HEK293 (cell line): ENCODE data around the gene HOXB8.

Experiments
- BCL11A ChIP-seq: fragments of 450-650 bp; formaldehyde crosslinking; IDR thresholded peaks from 2 replicates; pipeline ENCODE4 v1.5.1; 2016; ENCODE audit warnings: low read depth, missing biosample characterization, missing genetic modification characterization
- GLI4 ChIP-seq: fragments of 450-650 bp; formaldehyde crosslinking; IDR thresholded peaks from 2 replicates; pipeline ENCODE4 v1.5.1; 2016; ENCODE audit warnings: missing biosample characterization, missing genetic modification characterization
- MEIS1 ChIP-seq: sonication (generic); formaldehyde crosslinking; IDR thresholded peaks from 2 replicates; pipeline ENCODE4 v1.8.1; 2022; ENCODE audit warnings: missing genetic modification reagents, mild to moderate bottlenecking, borderline replicate concordance
- OVOL3 ChIP-seq: fragments of 450-650 bp; formaldehyde crosslinking; IDR thresholded peaks from 2 replicates; pipeline ENCODE4 v1.5.1; 2016; ENCODE audit warnings: missing biosample characterization, missing genetic modification characterization
- ZBTB11 ChIP-seq: fragments of 450-650 bp; formaldehyde crosslinking; conservative IDR thresholded peaks from 2 replicates; pipeline ENCODE4 v1.5.1; 2016; ENCODE audit warnings: low read depth, missing biosample characterization, missing genetic modification characterization
- ZEB2 ChIP-seq: fragments of 450-650 bp; formaldehyde crosslinking; IDR thresholded peaks from 2 replicates; pipeline ENCODE4 v1.5.1; 2016; ENCODE audit warnings: missing biosample characterization, missing genetic modification characterization
- ZFP3 ChIP-seq: fragments of 450-650 bp; formaldehyde crosslinking; IDR thresholded peaks from 2 replicates; pipeline ENCODE4 v1.5.1; 2016; ENCODE audit warnings: low read depth, missing biosample characterization, missing genetic modification characterization
- ZNF174 ChIP-seq: fragments of 450-650 bp; formaldehyde crosslinking; IDR thresholded peaks from 2 replicates; pipeline ENCODE4 v1.5.0; 2017; ENCODE audit warnings: missing biosample characterization, mild to moderate bottlenecking, missing genetic modification characterization
- ZNF24 ChIP-seq: fragments of 450-650 bp; formaldehyde crosslinking; IDR thresholded peaks from 2 replicates; pipeline ENCODE4 v1.5.1; 2016; ENCODE audit warnings: missing biosample characterization, missing genetic modification characterization
- ZNF426 ChIP-seq: fragments of 450-650 bp; formaldehyde crosslinking; IDR thresholded peaks from 2 replicates; pipeline ENCODE4 v1.5.1; 2017; ENCODE audit warnings: missing biosample characterization, missing genetic modification characterization, mild to moderate bottlenecking, inconsistent platforms, moderate library complexity
- ZNF518A ChIP-seq: fragments of 450-650 bp; formaldehyde crosslinking; conservative IDR thresholded peaks from 2 replicates; pipeline ENCODE4 v1.5.1; 2016; ENCODE audit warnings: low read depth, missing biosample characterization, missing genetic modification characterization
- ZNF530 ChIP-seq: fragments of 450-650 bp; formaldehyde crosslinking; IDR thresholded peaks from 2 replicates; pipeline ENCODE4 v1.5.1; 2016; ENCODE audit warnings: low read depth, missing biosample characterization, missing genetic modification characterization
- ZNF561 ChIP-seq: fragments of 450-650 bp; IDR thresholded peaks from 2 replicates; pipeline ENCODE4 v1.5.1; 2018; ENCODE audit warnings: missing biosample characterization, missing genetic modification characterization, borderline replicate concordance
- ZNF626 ChIP-seq: fragments of 450-650 bp; sonication (Bioruptor Pico); formaldehyde crosslinking; IDR thresholded peaks from 2 replicates; pipeline ENCODE4 v1.5.1; 2018; ENCODE audit warnings: missing biosample characterization, missing genetic modification characterization, inconsistent platforms
- ZNF629 ChIP-seq: fragments of 450-650 bp; formaldehyde crosslinking; IDR thresholded peaks from 2 replicates; pipeline ENCODE4 v1.5.1; 2017; ENCODE audit warnings: missing biosample characterization, missing genetic modification characterization
- ZNF639 ChIP-seq: fragments of 450-650 bp; formaldehyde crosslinking; IDR thresholded peaks from 2 replicates; pipeline ENCODE4 v1.5.1; 2016; ENCODE audit warnings: missing biosample characterization, missing genetic modification characterization
- ZNF776 ChIP-seq: fragments of 450-650 bp; formaldehyde crosslinking; IDR thresholded peaks from 2 replicates; pipeline ENCODE4 v1.5.0; 2017; ENCODE audit warnings: missing biosample characterization, missing genetic modification characterization, borderline replicate concordance
- TF ChIP-seq, protein P1 (sequence below): fragments of 450-650 bp; IDR thresholded peaks from 2 replicates; pipeline ENCODE4 v1.5.1; 2018; ENCODE audit warnings: missing biosample characterization, mild to moderate bottlenecking, missing genetic modification characterization
- TF ChIP-seq, protein P2 (sequence below): fragments of 450-650 bp; formaldehyde crosslinking; IDR thresholded peaks from 2 replicates; pipeline ENCODE4 v1.5.1; 2016; ENCODE audit warnings: missing biosample characterization, missing genetic modification characterization
- TF ChIP-seq, protein P3 (sequence below): fragments of 450-650 bp; formaldehyde crosslinking; IDR thresholded peaks from 2 replicates; pipeline ENCODE4 v1.5.1; 2017; ENCODE audit warnings: missing biosample characterization, missing genetic modification characterization

Gene HOXB8

GRCh38 chr17:48646183-48647102 lies 31.4 kb upstream of the HOXB8 start (continued):
- TF ChIP-seq ZNF518A, result no peak
- TF ChIP-seq ZNF24, result 0 out of 2 replicates have a peak, but pooled peaks have one; percentile 14
- TF ChIP-seq, protein P1, sequence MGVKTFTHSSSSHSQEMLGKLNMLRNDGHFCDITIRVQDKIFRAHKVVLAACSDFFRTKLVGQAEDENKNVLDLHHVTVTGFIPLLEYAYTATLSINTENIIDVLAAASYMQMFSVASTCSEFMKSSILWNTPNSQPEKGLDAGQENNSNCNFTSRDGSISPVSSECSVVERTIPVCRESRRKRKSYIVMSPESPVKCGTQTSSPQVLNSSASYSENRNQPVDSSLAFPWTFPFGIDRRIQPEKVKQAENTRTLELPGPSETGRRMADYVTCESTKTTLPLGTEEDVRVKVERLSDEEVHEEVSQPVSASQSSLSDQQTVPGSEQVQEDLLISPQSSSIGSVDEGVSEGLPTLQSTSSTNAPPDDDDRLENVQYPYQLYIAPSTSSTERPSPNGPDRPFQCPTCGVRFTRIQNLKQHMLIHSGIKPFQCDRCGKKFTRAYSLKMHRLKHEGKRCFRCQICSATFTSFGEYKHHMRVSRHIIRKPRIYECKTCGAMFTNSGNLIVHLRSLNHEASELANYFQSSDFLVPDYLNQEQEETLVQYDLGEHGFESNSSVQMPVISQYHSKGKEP (tag by site-specific recombination), result no peak
- TF ChIP-seq ZNF174, result no peak
- TF ChIP-seq ZBTB11 (tag by site-specific recombination), result peak; percentile 50; the same call in 1 of the 2 replicates
- TF ChIP-seq, protein P2, sequence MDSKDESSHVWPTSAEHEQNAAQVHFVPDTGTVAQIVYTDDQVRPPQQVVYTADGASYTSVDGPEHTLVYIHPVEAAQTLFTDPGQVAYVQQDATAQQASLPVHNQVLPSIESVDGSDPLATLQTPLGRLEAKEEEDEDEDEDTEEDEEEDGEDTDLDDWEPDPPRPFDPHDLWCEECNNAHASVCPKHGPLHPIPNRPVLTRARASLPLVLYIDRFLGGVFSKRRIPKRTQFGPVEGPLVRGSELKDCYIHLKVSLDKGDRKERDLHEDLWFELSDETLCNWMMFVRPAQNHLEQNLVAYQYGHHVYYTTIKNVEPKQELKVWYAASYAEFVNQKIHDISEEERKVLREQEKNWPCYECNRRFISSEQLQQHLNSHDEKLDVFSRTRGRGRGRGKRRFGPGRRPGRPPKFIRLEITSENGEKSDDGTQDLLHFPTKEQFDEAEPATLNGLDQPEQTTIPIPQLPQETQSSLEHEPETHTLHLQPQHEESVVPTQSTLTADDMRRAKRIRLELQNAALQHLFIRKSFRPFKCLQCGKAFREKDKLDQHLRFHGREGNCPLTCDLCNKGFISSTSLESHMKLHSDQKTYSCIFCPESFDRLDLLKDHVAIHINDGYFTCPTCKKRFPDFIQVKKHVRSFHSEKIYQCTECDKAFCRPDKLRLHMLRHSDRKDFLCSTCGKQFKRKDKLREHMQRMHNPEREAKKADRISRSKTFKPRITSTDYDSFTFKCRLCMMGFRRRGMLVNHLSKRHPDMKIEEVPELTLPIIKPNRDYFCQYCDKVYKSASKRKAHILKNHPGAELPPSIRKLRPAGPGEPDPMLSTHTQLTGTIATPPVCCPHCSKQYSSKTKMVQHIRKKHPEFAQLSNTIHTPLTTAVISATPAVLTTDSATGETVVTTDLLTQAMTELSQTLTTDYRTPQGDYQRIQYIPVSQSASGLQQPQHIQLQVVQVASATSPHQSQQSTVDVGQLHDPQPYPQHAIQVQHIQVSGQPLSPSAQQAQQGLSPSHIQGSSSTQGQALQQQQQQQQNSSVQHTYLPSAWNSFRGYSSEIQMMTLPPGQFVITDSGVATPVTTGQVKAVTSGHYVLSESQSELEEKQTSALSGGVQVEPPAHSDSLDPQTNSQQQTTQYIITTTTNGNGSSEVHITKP (tag by site-specific recombination), result peak; percentile 71; the same call in 1 of the 2 replicates
- TF ChIP-seq MEIS1 (CRISPR knock-in tag), result no peak
- TF ChIP-seq ZNF561 (tag by site-specific recombination), result no peak
- TF ChIP-seq GLI4 (tag by site-specific recombination), result peak; percentile 71; the same call in 1 of the 2 replicates
- TF ChIP-seq ZNF626 (tag by site-specific recombination), result no peak
- no peak for TF ChIP-seq ZNF426 (tag by site-specific recombination)
- TF ChIP-seq BCL11A (tag by site-specific recombination), result no peak
- no peak for TF ChIP-seq ZFP3 (tag by site-specific recombination)
- TF ChIP-seq ZEB2 (tag by site-specific recombination), result peak; percentile 60
- TF ChIP-seq OVOL3 (tag by site-specific recombination), result peak; percentile 37; the same call in 1 of the 2 replicates
- no peak for TF ChIP-seq ZNF776
- TF ChIP-seq, protein P3, sequence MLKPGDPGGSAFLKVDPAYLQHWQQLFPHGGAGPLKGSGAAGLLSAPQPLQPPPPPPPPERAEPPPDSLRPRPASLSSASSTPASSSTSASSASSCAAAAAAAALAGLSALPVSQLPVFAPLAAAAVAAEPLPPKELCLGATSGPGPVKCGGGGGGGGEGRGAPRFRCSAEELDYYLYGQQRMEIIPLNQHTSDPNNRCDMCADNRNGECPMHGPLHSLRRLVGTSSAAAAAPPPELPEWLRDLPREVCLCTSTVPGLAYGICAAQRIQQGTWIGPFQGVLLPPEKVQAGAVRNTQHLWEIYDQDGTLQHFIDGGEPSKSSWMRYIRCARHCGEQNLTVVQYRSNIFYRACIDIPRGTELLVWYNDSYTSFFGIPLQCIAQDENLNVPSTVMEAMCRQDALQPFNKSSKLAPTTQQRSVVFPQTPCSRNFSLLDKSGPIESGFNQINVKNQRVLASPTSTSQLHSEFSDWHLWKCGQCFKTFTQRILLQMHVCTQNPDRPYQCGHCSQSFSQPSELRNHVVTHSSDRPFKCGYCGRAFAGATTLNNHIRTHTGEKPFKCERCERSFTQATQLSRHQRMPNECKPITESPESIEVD (tag by site-specific recombination), result no peak
- TF ChIP-seq ZNF639 (tag by site-specific recombination), result no peak
- no peak for TF ChIP-seq ZNF629 (tag by site-specific recombination)
- no peak for TF ChIP-seq ZNF530 (tag by site-specific recombination)
